K562 (cell line): Measurements from ENCODE around the gene IL12A. TPM values are rescaled to one million over a fixed set of nuclear protein-coding genes. Genes with fewer than 3 reads are reported as not detected.

Experiments
- ETS2 ChIP-seq: IDR thresholded peaks from 2 replicates; pipeline ENCODE4 v1.6.1; 2016; ENCODE audit warnings: borderline replicate concordance, missing genetic modification characterization, mild to moderate bottlenecking, moderate library complexity, missing compliant biosample characterization; ENCODE audit not compliant: poor library complexity, severe bottlenecking
- MEIS2 ChIP-seq: fragments of 450-650 bp; IDR thresholded peaks from 2 replicates; pipeline ENCODE4 v1.6.1; 2014; ENCODE audit warnings: mild to moderate bottlenecking; ENCODE audit not compliant: partially characterized antibody
- polyA plus RNA-seq, 8 experiments: library from polyadenylated mRNA; depleted of rRNA in 4 of 8; stranded (reverse) in 5 of 8; unstranded in 3 of 8; fragments of >200 nt; fragmentation: Nextera tagmentation in 2 of 8; fragmentation: Illumina TruSeq in 1 of 8; extraction: Ambion mirVana in 2 of 8; extraction: Trizol in 1 of 8; gene quantifications; 2 replicates each; pipeline versions ENCODE4 v1.2.1 to v1.2.3, GENCODE V29; 2011 to 2014; ENCODE audit warnings: inconsistent platforms in 1 of 8, missing spikeins in 1 of 8
- total RNA-seq, 7 experiments: library from RNA; depleted of rRNA in 6 of 7; stranded (reverse); fragments of >200 nt in 6 of 7; fragmentation: Illumina TruSeq in 2 of 7; extraction: Trizol in 2 of 7; gene quantifications; 2 replicates each; pipeline versions ENCODE4 v1.2.1 to v1.2.3, GENCODE V29; 2011 to 2021; ENCODE audit warnings: low replicate concordance in 1 of 7
- TF ChIP-seq, protein P1 (sequence below): sonication (generic); formaldehyde crosslinking; IDR thresholded peaks from 2 replicates; pipeline ENCODE4 v1.8.0; 2022; ENCODE audit warnings: mild to moderate bottlenecking, missing genetic modification reagents, borderline replicate concordance
- TF ChIP-seq, protein P2 (sequence below): conservative IDR thresholded peaks from 2 replicates; pipeline ENCODE4 v1.6.1; 2011; ENCODE audit warnings: low read depth, mild to moderate bottlenecking, low read length; ENCODE audit not compliant: control insufficient read depth
- TF ChIP-seq, protein P3 (sequence below): fragments of 450-650 bp; IDR thresholded peaks from 2 replicates; pipeline ENCODE4 v1.7.0; 2016; ENCODE audit warnings: borderline replicate concordance
- TF ChIP-seq, protein P4 (sequence below): fragments of 450-650 bp; IDR thresholded peaks from 2 replicates; pipeline ENCODE4 v1.7.1; 2018; ENCODE audit warnings: mild to moderate bottlenecking, low read depth; ENCODE audit not compliant: partially characterized antibody
- TF ChIP-seq, protein P5 (sequence below): fragments of 450-650 bp; IDR thresholded peaks from 2 replicates; pipeline ENCODE4 v1.6.1; 2016

IL12A gene
- total and polyA plus RNA-seq, 9 of the 15 experiments (the other 6 are each of a cell fraction or from before 2014, with no cell fraction given): not detected

DNA sequence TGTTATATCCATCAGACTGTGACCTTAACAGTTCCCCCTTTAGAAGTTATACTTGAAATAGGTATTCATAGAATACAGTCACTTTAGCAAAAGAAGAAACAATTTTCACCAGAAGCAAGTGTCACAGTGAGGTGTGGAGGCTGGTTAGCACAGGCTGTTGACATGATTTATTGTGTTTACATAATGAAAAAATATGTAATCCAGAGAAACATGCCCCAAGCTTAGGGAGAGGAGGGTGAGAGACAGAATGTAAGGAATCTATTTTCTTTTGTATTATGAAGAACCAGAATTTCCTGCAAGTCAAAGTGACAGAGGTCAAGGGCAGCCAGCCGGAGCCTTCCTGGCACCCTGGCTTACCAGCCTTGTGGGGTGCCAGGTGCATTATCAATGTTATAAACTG is 4.0 kb downstream of the IL12A start (continued):
- TF ChIP-seq, protein P1, sequence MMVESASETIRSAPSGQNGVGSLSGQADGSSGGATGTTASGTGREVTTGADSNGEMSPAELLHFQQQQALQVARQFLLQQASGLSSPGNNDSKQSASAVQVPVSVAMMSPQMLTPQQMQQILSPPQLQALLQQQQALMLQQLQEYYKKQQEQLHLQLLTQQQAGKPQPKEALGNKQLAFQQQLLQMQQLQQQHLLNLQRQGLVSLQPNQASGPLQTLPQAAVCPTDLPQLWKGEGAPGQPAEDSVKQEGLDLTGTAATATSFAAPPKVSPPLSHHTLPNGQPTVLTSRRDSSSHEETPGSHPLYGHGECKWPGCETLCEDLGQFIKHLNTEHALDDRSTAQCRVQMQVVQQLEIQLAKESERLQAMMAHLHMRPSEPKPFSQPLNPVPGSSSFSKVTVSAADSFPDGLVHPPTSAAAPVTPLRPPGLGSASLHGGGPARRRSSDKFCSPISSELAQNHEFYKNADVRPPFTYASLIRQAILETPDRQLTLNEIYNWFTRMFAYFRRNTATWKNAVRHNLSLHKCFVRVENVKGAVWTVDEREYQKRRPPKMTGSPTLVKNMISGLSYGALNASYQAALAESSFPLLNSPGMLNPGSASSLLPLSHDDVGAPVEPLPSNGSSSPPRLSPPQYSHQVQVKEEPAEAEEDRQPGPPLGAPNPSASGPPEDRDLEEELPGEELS (CRISPR knock-in tag): no peak
- TF ChIP-seq, protein P2, sequence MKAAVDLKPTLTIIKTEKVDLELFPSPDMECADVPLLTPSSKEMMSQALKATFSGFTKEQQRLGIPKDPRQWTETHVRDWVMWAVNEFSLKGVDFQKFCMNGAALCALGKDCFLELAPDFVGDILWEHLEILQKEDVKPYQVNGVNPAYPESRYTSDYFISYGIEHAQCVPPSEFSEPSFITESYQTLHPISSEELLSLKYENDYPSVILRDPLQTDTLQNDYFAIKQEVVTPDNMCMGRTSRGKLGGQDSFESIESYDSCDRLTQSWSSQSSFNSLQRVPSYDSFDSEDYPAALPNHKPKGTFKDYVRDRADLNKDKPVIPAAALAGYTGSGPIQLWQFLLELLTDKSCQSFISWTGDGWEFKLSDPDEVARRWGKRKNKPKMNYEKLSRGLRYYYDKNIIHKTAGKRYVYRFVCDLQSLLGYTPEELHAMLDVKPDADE: no peak
- TF ChIP-seq, protein P3, sequence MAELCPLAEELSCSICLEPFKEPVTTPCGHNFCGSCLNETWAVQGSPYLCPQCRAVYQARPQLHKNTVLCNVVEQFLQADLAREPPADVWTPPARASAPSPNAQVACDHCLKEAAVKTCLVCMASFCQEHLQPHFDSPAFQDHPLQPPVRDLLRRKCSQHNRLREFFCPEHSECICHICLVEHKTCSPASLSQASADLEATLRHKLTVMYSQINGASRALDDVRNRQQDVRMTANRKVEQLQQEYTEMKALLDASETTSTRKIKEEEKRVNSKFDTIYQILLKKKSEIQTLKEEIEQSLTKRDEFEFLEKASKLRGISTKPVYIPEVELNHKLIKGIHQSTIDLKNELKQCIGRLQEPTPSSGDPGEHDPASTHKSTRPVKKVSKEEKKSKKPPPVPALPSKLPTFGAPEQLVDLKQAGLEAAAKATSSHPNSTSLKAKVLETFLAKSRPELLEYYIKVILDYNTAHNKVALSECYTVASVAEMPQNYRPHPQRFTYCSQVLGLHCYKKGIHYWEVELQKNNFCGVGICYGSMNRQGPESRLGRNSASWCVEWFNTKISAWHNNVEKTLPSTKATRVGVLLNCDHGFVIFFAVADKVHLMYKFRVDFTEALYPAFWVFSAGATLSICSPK: no peak
- TF ChIP-seq, protein P4, sequence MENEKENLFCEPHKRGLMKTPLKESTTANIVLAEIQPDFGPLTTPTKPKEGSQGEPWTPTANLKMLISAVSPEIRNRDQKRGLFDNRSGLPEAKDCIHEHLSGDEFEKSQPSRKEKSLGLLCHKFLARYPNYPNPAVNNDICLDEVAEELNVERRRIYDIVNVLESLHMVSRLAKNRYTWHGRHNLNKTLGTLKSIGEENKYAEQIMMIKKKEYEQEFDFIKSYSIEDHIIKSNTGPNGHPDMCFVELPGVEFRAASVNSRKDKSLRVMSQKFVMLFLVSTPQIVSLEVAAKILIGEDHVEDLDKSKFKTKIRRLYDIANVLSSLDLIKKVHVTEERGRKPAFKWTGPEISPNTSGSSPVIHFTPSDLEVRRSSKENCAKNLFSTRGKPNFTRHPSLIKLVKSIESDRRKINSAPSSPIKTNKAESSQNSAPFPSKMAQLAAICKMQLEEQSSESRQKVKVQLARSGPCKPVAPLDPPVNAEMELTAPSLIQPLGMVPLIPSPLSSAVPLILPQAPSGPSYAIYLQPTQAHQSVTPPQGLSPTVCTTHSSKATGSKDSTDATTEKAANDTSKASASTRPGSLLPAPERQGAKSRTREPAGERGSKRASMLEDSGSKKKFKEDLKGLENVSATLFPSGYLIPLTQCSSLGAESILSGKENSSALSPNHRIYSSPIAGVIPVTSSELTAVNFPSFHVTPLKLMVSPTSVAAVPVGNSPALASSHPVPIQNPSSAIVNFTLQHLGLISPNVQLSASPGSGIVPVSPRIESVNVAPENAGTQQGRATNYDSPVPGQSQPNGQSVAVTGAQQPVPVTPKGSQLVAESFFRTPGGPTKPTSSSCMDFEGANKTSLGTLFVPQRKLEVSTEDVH: no peak
- TF ChIP-seq, protein P5, sequence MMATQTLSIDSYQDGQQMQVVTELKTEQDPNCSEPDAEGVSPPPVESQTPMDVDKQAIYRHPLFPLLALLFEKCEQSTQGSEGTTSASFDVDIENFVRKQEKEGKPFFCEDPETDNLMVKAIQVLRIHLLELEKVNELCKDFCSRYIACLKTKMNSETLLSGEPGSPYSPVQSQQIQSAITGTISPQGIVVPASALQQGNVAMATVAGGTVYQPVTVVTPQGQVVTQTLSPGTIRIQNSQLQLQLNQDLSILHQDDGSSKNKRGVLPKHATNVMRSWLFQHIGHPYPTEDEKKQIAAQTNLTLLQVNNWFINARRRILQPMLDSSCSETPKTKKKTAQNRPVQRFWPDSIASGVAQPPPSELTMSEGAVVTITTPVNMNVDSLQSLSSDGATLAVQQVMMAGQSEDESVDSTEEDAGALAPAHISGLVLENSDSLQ: no peak
- peak; percentile 43 for TF ChIP-seq MEIS2
- no peak for TF ChIP-seq ETS2 (tag)
- TF ChIP-seq, all 486 proteins: peak for 2
